B cell (primary cell): ENCODE results near the gene RPL22. TPM values are rescaled to one million over a fixed set of nuclear protein-coding genes. Genes with fewer than 3 reads are reported as not detected.

Experiments
- ATAC-seq: fragments of 200-7000 bp; cut with Tn5 transposase; one replicate; pipeline ENCODE4 v1.10.0; 2021; ENCODE audit warnings: low read depth, mild to moderate bottlenecking, moderate number of reproducible peaks, moderate library complexity
- CTCF ChIA-PET: fragments of 350-600 bp; sonication (Branson Sonifier 250); formaldehyde crosslinking; loops from one replicate; lab custom pipeline; 2021; ENCODE audit warnings: antibody characterized with exemption, inconsistent platforms; lab: Charles Lee
- POLR2A ChIA-PET: fragments of 350-600 bp; sonication (Branson Sonifier 250); formaldehyde crosslinking; loops from one replicate; lab custom pipeline; 2021; ENCODE audit warnings: antibody characterized with exemption; lab: Charles Lee
- DNase-seq: peaks from one replicate; pipeline ENCODE4 v3.0.0; 2013
- H2AFZ ChIP-seq: 2 replicates; pipeline ENCODE4 v1.6.1; 2012; ENCODE audit warnings: mild to moderate bottlenecking, low read depth, low read length; ENCODE audit not compliant: insufficient read depth, poor library complexity, severe bottlenecking
- H3K27ac ChIP-seq, 2 donors: 1 replicate in 1 of 2; 2 replicates in 1 of 2; pipeline ENCODE4 v1.5.1; 2012 to 2013; ENCODE audit warnings: low read length in 2 of 2, mild to moderate bottlenecking in 2 of 2, moderate library complexity in 1 of 2
- H3K27me3 ChIP-seq, 4 experiments: fragments of 200-600 bp in 1 of 4; sonication (generic) in 1 of 4; replicated peaks in 1 of 4; 1 replicate in 2 of 4; 2 replicates in 2 of 4; pipeline versions ENCODE4 v1.6.1 to v1.7.0; 2013 to 2016; ENCODE audit warnings: low read length in 3 of 4, mild to moderate bottlenecking in 2 of 4, mixed read lengths in 1 of 4, moderate library complexity in 1 of 4; ENCODE audit not compliant: insufficient read depth in 4 of 4, control insufficient read depth in 3 of 4; ENCODE audit errors: control extremely low read depth in 1 of 4
- H3K36me3 ChIP-seq, 2 experiments: replicated peaks in 1 of 2; 1 replicate in 1 of 2; 2 replicates in 1 of 2; pipeline versions ENCODE4 v1.6.1 to v1.7.1; 2013; ENCODE audit warnings: low read length in 1 of 2; ENCODE audit not compliant: insufficient read depth in 2 of 2, control insufficient read depth in 1 of 2; ENCODE audit errors: control extremely low read depth in 1 of 2, extremely low read depth in 1 of 2
- H3K4me1 ChIP-seq, 2 donors: fragments of 200-600 bp in 1 of 2; sonication (generic) in 1 of 2; 1 replicate in 1 of 2; 2 replicates in 1 of 2; pipeline versions ENCODE4 v1.5.1 to v1.6.1; 2013 to 2017; ENCODE audit warnings: low read length in 2 of 2; ENCODE audit not compliant: control insufficient read depth in 2 of 2, insufficient read depth in 2 of 2
- H3K4me2 ChIP-seq: replicated peaks from 2 replicates; pipeline ENCODE3; 2012; ENCODE audit warnings: mild to moderate bottlenecking, low read depth, low read length; ENCODE audit not compliant: poor library complexity, severe bottlenecking
- H3K4me3 ChIP-seq, 5 experiments: fragments of 200-600 bp in 1 of 5; sonication (generic) in 1 of 5; 1 replicate in 3 of 5; 2 replicates in 2 of 5; pipeline versions ENCODE4 v1.5.1 to v1.7.0; 2011 to 2016; ENCODE audit warnings: low read length in 4 of 5, mild to moderate bottlenecking in 4 of 5, low read depth in 2 of 5, control low read depth in 1 of 5, moderate library complexity in 1 of 5; ENCODE audit not compliant: insufficient read depth in 1 of 5; ENCODE audit errors: control extremely low read depth in 1 of 5, extremely low read depth in 1 of 5
- H3K79me2 ChIP-seq: fragments of 200-600 bp; sonication (generic); one replicate; pipeline ENCODE4 v1.6.0; 2016; ENCODE audit warnings: low read length; ENCODE audit not compliant: control insufficient read depth, insufficient read depth
- H3K9ac ChIP-seq: fragments of 200-600 bp; sonication (generic); 2 replicates; pipeline ENCODE4 v1.6.1; 2017; ENCODE audit warnings: mild to moderate bottlenecking, low read length, moderate library complexity
- H3K9me3 ChIP-seq, 3 donors: one replicate each; pipeline versions ENCODE4 v1.6.1 to v1.7.1; 2013; ENCODE audit warnings: low read length in 2 of 3; ENCODE audit not compliant: control insufficient read depth in 2 of 3, insufficient read depth in 1 of 3; ENCODE audit errors: control extremely low read depth in 1 of 3
- H4K20me1 ChIP-seq: 2 replicates; pipeline ENCODE4 v1.6.0; 2012; ENCODE audit warnings: mild to moderate bottlenecking, low read length; ENCODE audit not compliant: insufficient read depth, control insufficient read depth, poor library complexity, severe bottlenecking
- H3K27ac Mint-ChIP-seq: one replicate; pipeline ENCODE4 v1.8.0; 2021; ENCODE audit warnings: mixed read lengths
- H3K27me3 Mint-ChIP-seq: one replicate; pipeline ENCODE4 v1.8.0; 2021; ENCODE audit warnings: mixed read lengths
- H3K4me1 Mint-ChIP-seq: one replicate; pipeline ENCODE4 v1.8.0; 2021; ENCODE audit warnings: mixed read lengths
- H3K4me3 Mint-ChIP-seq: one replicate; pipeline ENCODE4 v1.8.0; 2021; ENCODE audit warnings: mixed read lengths
- H3K9me3 Mint-ChIP-seq: one replicate; pipeline ENCODE4 v1.8.0; 2022; ENCODE audit warnings: mixed read lengths; ENCODE audit not compliant: insufficient read depth
- EZH2 ChIP-seq: IDR thresholded peaks from 2 replicates; pipeline ENCODE4 v1.6.1; 2012; ENCODE audit warnings: borderline replicate concordance, low read depth, mild to moderate bottlenecking, moderate library complexity, low read length; ENCODE audit not compliant: insufficient read depth, poor library complexity, severe bottlenecking
- WGBS: methylation state at CpG from one replicate; pipeline ENCODE4 v1.1.5; 2013; ENCODE audit warnings: missing lambda C conversion rate; ENCODE audit not compliant: insufficient coverage; 5-methylcytosine and 5-hydroxymethylcytosine counted together
- intact Hi-C: fragments of 100-400 bp; cut with micrococcal nuclease; formaldehyde crosslinking; loops from one replicate; pipeline ENCODE4 v1.10.0; 2022
- polyA plus RNA-seq: library from polyadenylated mRNA; depleted of rRNA; stranded (reverse); fragments of >200 nt; gene quantifications from 2 replicates; pipeline ENCODE4 v1.2.3, GENCODE V29; 2012
- total RNA-seq, 2 donors: library from RNA; stranded (reverse); fragments of 120-200 nt in 1 of 2; gene quantifications; 1 replicate in 1 of 2; 2 replicates in 1 of 2; pipeline versions ENCODE4 v1.2.3 to v1.2.4, GENCODE V29; 2013 to 2022
- TF ChIP-seq, protein P1 (sequence below): fragments of 200-600 bp; IDR thresholded peaks from one replicate; pipeline ENCODE4 v1.8.0; 2022; ENCODE audit warnings: antibody characterized with exemption, mild to moderate bottlenecking

RPL22 gene
- total and polyA plus RNA-seq, 2 donors (not counting 1 experiment from before 2014, with no cell fraction given), result 70.9 to 471 TPM

DNA sequence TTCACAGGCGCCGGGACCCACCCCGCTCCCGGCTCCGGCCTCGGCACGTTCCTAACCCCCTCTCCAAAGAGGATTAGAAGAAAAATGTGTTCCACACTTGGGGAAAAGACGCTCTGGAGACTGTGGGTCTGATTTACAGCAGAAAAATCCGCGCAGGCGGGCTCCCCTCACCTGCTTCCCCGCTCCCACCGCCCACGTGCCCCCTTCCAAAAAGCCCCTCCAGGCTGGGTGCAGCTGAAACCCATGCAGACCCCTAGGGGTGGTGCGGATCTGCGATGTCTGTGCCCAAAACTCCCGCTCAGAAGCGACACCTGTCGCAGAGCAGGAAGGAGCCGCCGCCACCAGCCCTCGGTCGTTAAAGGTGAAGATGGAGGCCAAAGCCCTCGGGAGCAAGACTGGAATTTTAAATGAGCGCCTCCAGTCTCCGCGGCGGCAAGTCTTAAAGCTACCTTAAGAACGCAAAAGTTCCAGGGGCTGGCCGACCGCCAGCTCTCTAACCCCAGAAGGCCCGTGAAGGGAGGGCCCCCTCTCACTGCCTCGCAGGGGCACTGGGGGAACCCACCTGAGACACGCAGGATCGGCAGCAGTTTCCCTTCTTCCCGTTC lies 18.6 kb downstream of the RPL22 start:
- H3K9ac ChIP-seq, result no peak overlapping the region
- ATAC-seq (no peak), DNase-seq (peak; percentile 29)
- H3K4me3 Mint-ChIP-seq, result peak overlapping the region; percentile 74
- WGBS, result 2% methylated on average over 34 of the region's 36 CpGs
- no peaks in the 10 kb centered on the region for H3K9me3 Mint-ChIP-seq
- TF ChIP-seq, protein P1, sequence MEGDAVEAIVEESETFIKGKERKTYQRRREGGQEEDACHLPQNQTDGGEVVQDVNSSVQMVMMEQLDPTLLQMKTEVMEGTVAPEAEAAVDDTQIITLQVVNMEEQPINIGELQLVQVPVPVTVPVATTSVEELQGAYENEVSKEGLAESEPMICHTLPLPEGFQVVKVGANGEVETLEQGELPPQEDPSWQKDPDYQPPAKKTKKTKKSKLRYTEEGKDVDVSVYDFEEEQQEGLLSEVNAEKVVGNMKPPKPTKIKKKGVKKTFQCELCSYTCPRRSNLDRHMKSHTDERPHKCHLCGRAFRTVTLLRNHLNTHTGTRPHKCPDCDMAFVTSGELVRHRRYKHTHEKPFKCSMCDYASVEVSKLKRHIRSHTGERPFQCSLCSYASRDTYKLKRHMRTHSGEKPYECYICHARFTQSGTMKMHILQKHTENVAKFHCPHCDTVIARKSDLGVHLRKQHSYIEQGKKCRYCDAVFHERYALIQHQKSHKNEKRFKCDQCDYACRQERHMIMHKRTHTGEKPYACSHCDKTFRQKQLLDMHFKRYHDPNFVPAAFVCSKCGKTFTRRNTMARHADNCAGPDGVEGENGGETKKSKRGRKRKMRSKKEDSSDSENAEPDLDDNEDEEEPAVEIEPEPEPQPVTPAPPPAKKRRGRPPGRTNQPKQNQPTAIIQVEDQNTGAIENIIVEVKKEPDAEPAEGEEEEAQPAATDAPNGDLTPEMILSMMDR, result no peak
- TF ChIP-seq EZH2, result no peak
- peak overlapping the region; percentile 16 for H2AFZ ChIP-seq
- H3K27me3 Mint-ChIP-seq, result peaks cover 34% of the 10 kb centered on the region
- peak overlapping the region; percentile 66 for H3K4me2 ChIP-seq
- H3K27me3 ChIP-seq, result peaks cover 0 to 47% (median 13%) of the 10 kb centered on the region in 4 experiments
- POLR2A ChIA-PET, result no interaction called here
- peaks cover 18% of the 10 kb centered on the region in 2 donors for H3K4me1 ChIP-seq
- H3K9me3 ChIP-seq, result peaks cover 0 to 4% (median 0%) of the 10 kb centered on the region in 3 donors
- H3K27ac ChIP-seq, result no peak overlapping the region
- peaks cover 3% of the 10 kb centered on the region for H4K20me1 ChIP-seq
- H3K4me3 ChIP-seq, result no peak overlapping the region
- no peaks in the 10 kb centered on the region for H3K79me2 ChIP-seq
- intact Hi-C loops, result no loop called here
- peaks cover 21% of the 10 kb centered on the region for H3K4me1 Mint-ChIP-seq
- no peak overlapping the region for H3K27ac Mint-ChIP-seq
- peaks cover 0 to 8% of the 10 kb centered on the region in 2 experiments for H3K36me3 ChIP-seq
- CTCF ChIA-PET, result no interaction called here

DNA sequence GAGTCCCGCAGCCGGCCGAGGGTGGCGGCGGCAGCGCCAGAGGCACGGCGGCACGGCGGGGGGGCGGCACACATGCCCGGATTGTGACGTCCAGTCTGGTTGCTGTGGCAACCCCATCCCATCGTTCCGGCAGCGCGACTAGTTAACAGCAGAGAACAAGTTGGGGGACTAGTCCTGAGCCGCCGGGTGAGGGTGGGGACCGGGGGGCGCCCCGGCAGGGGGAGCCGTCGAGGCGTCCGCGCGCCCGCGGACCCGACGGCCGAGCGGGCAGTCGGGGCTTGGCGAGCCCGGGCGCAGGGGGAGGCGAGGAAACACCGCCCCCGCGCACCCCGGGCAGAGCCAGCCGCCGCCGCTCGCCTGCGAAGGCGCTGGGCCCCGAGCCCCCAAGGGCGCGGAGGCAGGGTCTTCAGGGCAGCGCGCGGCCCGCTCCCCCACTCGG lies 19.1 kb downstream of the RPL22 start, which contains the start of gene CHD5:
Gene CHD5 (minus strand): TSS at position 54 of the 439 bp plus-strand sequence. CDS start 298 bp downstream, outside the sequence.
- ATAC-seq, result peak; percentile 17
- Histone ChIP-seq H3K9me3 (peaks cover 0 to 4% (median 0%) of the 10 kb centered on the region in 3 donors), H3K27me3 (peaks cover 0 to 47% (median 15%) of the 10 kb centered on the region in 4 experiments), H4K20me1 (no peaks in the 10 kb centered on the region), H3K4me1 (peaks cover 18% of the 10 kb centered on the region in 2 donors), H3K36me3 (peaks cover 0 to 2% of the 10 kb centered on the region in 2 experiments), H3K9ac (no peak within 1 kb of the TSS), H3K4me3 (no peak within 1 kb of the TSS), H3K27ac (no peak within 1 kb of the TSS), H3K4me2 (peak within 1 kb of the TSS; percentile 66), H3K79me2 (no peaks in the 10 kb centered on the region), H2AFZ (peak within 1 kb of the TSS; percentile 16)
- H3K4me1 Mint-ChIP-seq, result peaks cover 21% of the 10 kb centered on the region
- peaks cover 34% of the 10 kb centered on the region for H3K27me3 Mint-ChIP-seq
- DNase-seq, result peak; percentile 40
- intact Hi-C loops, result no loop called here
- POLR2A ChIA-PET, result no interaction called here
- H3K4me3 Mint-ChIP-seq, result peak within 1 kb of the TSS; percentile 74
- H3K27ac Mint-ChIP-seq, result no peak within 1 kb of the TSS
- TF ChIP-seq, protein P1, result no peak
- TF ChIP-seq EZH2, result no peak
- H3K9me3 Mint-ChIP-seq, result no peaks in the 10 kb centered on the region
- CTCF ChIA-PET, result no interaction called here
- WGBS, result 3% methylated on average over 57 of the region's 57 CpGs
